Left forelimb (tissue), 1 donor: Measurements from ENCODE around the gene CTSL.
A peak's percentile ranks its signal among the peaks of the same experiment; 100 is the strongest.

Source experiments
- DNase-seq: peaks from one replicate; pipeline ENCODE4 v3.0.0-alpha.2; 2018; ENCODE audit warnings: low spot score

Gene CTSL

DNA sequence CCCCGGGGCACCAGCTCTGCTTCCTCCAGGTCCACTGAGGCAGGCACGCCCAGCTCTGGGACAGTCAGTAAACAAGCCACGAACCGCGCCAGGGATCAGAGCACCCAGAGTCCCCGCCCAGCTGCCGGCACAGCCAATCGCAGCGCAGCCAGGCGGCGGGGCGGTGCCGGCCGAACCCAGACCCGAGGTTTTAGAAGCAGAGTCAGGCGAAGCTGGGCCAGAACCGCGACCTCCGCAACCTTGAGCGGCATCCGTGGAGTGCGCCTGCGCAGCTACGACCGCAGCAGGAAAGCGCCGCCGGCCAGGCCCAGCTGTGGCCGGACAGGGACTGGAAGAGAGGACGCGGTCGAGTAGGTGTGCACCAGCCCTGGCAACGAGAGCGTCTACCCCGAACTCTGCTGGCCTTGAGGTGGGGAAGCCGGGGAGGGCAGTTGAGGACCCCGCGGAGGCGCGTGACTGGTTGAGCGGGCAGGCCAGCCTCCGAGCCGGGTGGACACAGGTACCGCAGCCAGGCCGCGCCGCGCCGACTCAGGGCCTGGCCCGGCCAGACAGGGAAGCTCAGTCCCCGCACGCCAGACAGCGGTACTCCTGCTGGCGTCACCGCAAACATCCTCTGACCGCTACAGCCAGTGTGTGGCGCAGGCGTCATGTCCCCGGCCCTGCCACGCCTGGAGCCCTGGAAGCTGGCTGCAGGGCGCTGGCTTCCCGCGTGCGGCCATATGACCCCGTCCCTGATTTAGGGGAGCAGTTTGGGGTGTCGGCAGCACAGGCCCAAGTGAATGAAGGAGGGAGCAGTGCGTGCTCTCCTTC lies at the start of gene CTSL:
Gene CTSL, plus strand, starts transcription at position 220 of the 810 bp plus-strand sequence. CDS start 1,485 bp downstream, outside the sequence.
- DNase-seq: peak; percentile 89

DNA sequence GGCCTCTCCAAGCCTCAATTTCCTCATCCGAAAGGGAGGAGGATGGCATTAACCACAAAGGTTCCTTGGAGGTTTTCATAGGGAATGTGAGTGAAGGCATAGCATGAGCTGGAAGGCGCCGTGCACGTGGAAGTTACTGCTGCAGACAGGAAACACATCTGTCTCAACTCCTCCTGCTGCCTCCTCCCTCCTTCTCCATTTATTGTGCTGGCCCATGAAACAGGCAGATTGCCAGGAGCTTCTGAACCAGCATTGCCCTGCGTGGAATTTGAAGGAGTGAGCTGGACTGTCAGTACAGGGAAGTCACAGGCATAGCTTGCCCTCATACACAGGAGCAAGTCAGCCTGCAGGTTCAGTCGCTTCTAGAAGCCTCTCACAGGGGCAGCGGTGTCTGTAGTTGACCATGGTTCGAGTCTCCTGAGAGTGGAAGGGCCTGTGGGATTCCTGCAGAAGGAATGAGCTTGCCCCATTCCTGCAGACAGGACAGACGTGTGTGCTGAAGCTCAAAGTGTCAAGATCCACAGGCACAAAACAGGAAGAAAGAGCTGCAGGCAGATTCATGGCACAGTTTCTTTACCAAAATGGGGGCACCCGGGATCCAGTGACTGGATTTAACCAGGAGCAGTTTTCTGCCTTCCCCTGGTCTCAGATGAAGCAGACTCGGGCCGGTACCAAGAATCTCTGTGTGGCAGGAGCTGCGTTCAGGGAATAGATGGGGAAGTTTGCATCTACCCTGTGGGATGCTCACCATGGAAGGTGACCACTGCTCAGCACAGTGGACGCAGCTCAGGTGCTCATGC lies 48.7 kb upstream of the CTSL start:
- DNase-seq: no peak

DNA sequence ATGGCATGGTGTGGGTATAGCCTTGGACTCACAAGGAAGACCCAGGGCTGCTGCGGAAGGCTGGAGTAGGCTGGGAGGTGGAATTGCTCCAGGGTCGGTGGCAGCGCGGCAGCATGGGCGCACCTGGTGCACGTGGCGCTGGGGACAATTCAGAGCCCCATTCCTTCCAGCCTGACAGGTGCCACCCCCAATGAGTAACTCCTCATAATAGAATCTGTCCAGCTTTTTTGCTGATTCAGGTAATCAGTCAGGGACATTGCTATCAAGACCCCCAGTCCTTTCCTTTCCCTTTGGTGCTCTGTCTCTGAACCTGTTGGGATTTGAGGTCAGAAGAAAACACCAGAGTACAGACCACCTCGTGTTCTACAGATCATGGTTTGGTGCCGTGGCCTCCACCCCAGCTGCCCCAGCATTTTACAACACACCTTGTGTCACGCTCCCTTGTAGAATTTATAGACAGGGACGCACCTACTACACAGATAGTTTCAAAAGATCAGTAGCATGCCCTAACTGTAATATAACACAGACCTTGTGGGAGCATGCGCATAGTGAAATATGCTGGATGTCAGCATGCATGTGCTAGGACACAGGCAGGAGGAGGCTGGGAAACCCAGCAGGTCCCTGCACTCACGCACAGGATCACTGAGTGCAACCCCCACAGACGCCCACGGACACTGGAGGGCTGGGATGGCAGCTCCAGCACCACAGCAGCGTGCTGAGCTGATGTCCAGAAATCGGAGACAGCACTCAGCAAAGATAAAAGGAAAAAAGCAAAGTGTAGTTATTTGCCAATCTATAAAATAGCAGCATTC lies 47.9 kb upstream of the CTSL start:
- DNase-seq: no peak

DNA sequence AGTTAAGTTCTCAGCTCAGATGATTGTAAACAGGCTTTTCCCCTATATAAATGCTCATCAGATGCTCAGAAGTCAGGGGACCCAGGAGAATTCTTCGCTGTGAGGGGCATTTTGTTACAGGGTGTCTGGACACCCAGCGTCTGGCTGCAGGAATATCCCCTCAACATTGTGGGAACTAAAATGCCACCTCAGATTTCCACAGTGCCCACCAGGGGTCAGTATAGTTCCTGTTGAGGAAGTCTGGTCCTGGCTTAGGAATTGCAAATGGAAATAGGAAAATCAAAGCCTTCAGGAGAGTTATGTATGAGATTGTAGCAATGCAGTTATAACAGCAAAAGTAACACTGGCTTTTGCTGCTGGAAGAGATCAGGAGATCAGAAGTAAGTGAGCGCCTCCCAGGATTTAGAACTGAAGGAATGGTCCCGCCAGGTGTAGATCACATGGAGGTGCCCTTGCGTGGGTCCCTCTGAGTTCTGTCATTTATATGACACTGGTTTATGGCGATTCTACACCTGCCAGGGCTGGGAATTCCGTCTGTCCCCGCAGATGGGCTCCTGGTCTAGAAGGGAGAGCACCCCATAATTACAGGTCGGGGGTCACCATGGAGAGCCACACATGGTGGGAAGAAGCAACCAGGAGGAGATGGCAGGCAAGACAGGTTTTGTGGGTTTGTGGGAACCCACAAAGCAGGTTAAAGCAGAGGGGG lies 47.1 kb upstream of the CTSL start:
- DNase-seq: no peak

DNA sequence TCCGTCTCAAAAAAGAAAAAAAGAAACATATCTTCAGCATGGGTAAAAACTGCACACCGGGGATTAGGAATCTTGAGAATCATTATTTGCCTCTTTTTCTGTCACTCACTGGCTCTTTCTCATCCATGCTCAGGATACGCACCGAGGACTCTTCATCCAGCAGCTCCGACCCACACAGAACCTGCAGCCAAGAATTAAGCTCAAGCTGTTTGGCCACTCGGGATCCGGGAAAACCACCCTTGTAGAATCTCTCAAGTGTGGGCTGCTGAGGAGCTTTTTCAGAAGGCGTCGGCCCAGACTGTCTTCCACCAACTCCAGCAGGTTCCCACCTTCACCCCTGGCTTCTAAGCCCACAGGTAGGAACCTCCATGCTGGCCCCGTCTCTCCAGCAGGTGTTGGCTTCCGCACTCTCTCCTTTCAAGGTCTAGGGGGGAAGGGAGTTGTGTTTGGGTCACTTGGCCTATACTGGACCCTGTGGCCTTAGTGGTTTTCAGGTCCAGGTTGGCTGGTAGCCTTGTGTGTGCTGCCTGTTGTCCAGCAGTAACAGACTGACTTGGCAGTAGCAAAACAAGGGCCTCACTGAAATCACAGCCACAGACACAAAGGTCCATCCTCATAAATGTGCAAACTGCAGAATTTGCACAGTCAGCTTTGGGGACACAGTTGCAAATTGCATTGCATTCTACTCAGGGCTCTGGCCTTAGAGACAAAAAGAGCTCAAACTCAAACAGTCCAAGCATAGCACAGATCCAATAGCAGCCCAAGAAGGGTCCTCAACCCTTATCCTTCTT lies 44.5 kb upstream of the CTSL start:
- DNase-seq: no peak

DNA sequence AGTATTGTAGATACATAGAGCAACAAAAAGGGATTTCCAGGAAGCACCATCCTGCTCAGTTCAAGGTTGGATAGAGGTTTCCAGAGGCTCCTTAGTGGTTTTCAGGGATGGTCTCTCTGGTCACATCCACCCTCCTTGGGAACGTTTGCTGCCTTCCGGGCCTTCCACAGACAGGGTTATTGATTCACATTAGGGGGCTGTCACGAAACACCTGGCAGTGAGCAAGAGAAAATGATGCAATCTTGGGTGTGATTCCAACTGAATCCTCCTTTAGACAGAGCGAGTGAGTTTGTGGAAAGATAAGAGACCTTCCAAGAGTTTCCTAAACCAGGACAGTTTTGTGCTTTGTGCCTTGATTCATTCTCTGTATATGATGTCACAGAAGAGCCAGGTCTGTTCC lies 43.8 kb upstream of the CTSL start:
- no peak for DNase-seq

DNA sequence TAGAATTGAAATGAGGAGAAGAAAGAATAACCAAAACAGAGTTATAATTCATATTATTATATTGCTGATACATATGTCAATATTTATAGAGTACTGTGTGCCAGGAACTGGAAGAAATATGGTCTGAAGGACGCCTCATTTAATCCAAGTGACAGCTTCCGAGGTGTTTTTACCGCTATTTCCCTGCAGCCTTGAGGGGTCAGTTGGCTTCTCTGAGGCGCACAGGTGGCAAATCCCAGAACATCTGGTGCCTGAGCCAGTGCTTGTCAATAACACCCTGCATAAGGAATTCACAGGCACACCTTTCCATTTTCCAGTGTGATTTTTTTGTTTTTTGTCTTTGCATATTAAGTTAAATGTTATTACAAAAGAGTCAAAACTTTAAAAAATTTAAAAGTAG lies 43.3 kb upstream of the CTSL start:
- DNase-seq: no peak

DNA sequence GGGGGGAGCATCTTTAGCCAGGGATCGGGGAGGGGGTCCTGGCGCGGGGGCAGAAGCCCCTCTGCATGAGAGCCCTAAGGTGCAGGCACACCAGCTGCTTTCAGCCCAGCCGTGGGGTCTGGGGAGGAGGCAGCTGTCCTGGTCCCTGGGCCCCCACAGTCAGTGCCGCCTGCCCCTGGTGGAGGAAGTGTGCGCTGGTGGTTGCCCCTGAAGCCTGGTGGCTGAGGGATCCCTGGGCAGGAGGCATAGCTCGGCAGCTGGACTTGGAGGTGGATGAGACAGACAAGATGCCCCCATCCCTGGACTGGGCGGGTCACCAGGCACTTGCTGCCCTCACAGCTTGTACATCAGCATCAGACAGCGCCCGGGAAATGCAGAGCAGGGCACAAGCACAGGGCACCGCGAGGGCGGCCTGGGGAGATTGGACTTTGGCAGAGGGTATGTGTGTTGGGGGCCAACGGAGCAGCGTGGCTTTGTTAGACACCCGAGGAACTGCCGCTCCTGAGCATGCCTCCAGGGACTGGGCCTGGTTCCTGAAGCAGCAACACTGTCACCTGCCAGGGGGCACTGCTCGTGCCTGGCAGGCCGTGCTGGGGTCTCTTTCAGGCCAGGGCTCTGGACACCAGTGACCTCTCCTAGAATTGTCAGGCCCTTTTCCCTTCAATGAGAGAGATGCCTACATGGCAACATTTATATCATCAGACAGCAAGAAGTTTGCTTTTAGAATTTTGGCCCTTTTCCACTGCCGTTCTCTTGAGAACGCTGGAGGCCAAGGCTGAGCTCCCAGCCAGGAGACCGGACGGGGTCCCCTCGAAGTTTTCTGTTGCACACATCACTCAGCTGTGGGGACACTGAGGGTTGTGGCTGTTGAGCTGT lies 41.9 kb upstream of the CTSL start:
- DNase-seq: no peak

DNA sequence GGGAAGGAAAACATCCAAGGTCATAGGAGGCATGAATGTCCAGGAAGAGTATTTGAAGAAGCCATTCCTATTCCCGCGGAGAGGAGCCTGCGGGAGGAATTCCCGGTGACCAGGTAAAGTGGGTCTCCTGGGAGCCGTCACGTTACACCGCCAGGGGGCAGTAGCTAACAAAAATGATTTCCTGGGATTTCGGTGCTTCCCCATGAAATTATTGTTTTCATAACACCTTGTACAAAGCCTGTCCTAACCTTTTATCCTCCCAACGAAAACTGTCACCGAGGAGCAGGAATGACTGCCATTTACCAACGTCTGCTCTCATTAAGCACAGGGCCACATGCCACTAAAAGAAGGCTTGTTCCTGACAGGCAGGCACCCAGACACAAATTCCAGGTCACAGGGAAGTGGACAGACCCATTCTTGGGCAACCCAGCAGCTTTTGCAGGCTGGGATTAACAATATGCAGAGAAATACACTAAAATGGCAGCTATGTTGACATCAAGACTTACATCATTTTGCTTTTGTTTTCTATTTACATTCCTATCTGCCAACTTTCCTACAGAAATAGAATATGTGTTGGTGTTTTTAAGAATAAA lies 41.2 kb upstream of the CTSL start:
- no peak for DNase-seq

DNA sequence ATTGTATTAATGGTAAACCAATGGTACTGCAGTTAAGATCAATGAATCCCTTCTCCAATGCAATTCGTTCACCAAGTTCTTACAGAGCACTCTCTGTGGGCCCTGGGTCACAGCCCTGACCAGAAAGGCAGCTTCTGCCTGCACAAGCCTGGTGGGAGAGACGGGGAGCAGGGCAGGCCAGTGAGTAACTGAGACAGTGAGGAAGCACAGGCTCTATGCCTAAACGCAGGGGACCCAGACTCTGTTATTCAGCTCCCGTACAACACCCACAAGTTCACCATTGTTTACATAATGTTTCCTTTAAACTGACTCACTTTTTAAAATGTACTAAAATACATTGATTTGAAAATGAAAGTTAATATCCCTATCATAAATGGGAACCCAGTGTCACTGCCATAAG lies 40.5 kb upstream of the CTSL start:
- no peak for DNase-seq

DNA sequence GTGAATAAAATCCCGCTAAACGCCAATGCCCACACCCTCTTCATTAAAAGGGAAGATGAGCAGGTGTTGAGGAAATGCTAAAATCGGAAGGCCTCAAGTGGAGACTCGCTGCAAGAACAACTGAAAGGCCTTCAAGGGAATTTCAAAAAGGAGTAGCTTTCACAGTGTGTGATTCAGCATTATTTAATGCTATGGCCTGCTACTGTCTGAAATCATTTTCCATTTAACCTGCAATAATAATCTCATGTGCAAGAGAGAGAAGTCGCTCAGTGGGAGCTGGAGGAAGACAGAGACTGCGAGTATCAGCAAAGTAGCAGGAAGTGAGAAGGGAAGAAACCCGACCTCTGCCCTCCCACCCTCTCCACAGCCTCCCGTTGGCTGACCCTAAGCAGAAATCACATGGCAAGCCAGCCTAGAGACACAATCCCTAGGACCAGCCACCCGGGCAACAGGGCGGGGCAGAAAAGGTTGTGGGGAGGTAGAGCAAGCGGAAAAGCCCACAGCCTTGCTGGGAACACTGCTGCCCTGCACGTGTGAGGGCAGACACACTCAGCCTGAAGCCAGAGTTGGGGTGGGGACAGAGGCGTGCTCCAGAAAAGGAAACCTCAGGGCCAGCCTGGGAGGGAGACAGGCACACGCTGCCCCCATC lies 39.9 kb upstream of the CTSL start:
- no peak for DNase-seq

DNA sequence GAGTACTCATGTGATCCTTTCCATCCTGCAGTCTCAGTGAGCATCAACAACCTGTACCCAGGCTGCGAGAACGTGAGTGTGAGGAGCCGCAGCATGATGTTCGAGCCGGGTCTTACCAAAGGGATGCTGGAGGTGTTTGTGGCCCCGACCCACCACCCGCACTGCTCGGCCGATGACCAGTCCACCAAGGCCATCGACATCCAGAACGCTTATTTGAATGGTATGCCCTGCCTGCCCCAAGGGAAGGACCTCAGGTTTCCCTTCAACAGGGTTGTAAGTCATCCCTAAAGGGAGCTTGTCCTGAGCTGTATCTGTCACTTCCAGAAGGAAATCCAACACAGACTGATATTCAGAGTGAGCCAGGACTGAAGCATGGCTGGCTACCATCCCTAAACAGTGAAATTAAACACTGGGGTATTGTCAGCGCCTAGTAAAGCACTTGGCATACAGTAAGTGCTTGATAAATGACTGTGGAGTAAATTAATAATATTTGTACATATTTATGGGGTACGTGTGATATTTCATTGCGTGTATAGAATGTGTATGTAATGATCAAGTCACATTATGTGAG lies 39.3 kb upstream of the CTSL start:
- no peak for DNase-seq

DNA sequence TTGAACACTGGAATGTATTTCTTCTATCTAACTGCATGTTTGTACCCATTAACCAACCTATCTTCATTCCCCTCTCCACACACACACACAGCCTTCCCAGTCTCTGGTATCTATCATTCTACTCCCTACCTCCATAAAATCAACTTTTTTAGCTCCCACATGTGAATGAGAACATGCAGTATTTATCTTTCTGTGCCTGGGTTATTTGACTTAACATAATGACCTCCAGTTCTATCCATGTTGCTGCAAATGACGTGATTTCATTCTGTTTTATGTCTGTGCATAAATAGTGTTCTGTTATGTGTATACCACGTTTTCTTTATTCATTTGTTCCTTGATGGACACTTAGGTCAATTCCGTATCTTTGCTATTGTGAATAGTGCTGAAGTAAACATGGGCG lies 38.7 kb upstream of the CTSL start:
- DNase-seq: no peak

DNA sequence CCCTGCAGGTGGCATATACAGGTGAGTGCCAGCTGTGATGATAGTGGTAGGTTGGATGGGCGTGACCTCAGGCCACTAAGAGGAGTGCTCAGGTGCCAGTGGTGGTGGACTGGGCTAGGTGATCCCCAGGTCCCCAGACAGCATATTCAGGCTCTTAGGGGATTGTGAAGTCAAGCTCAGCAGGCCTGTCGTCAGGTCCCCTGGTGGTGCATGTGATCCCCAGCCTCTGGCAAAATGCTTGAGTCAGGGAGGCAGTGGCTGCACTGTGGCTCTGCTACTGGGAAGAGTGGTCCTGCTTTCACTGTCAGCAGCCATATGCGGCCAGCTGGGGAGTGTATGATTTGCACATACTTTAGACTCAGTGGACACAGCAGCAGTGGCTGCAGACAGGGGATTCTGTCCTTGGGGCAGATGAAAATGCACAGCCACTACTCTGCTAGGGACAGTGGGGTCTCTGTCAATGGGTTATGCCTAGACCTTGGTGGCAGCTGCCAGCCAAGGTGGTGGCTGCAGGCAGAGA lies 31.6 kb upstream of the CTSL start:
- no peak for DNase-seq

DNA sequence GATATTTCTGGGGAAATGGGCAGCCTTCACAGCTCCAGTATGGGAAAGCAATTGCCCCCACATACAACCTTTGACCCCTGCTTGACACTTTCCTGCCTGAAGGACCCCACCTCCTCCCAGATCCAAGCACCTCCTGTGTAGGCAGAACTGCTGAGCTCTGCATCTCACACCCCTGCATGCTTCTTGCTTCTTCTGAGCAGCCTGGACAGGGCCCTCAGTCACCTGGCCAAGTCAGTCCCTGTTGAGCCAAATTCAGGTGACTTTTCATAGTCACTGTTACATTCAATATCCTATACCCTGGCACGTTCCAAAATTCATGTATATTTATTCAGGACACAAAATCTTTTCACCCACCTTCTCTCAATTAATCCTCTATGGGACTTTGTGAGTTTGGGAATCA lies 30.4 kb upstream of the CTSL start:
- DNase-seq: no peak

DNA sequence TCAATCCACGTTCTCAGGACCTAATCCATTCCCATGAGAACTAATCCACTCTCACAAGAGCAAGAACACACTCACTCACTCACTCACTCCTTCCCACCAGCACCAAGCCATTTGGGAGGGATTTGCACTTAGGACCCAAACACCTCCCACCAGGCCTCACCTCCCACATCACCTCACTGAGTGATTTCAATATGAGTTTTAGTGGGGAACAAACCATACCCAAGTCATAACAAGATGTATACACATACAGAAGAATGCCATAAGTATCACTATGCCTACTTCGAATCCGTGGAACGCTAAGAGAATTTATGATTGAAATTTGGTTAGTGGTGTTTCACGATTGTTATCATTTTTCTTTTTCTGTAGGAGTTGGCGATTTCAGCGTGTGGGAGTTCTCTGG lies 29.3 kb upstream of the CTSL start:
- DNase-seq: no peak

DNA sequence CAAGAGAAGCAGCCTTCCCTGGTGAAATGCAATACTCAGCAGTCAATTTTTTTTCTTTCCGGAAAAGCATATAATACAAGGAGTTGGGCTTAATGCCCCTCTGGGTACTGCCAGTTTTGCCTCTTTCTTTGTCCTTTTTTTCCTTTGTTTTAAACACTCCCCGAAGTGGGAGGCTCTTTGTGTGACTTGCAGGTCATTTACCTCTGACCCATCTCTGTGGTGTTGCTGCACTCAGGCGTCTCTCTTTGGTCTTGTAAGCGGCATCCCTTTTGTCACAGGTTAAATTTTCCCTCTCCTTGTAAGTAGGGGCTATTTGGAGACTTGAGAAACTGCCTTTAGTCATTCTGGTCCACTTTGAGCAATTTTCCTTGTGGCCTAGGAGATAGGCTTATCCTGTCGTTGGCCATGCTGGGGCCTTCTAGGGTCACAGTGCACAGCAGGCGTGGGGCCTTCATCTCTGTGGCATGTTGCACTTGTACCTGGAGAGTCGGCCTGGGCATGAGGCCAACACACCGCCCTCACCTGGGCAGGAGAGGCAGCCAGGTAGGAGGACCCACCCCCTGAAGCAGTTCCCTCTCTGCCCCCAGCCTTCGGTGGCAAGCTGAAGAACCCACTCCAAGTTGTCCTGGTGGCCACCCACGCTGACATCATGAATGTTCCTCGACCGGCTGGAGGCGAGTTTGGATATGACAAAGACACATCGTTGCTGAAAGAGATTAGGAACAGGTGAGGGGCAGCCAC lies 27.7 kb upstream of the CTSL start:
- DNase-seq: no peak

DNA sequence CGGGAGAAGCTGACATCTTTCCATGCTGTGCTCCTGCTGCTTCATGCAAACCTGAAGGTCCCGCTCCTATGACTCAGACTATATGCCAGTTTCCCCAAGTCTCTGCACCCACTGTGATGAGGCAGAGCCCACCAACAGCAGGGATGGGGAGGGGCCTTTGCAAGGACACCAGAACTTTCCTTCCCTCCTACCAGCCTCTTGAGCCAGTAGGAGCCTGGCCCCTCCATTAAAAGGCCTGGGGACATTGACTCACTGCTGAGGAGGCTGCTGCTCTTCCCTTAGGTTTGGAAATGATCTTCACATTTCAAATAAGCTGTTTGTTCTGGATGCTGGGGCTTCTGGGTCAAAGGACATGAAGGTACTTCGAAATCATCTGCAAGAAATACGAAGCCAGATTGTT lies 26.1 kb upstream of the CTSL start:
- DNase-seq: no peak
